PC-3 (cell line): ENCODE data around the gene R3HDM2. TPM values are rescaled to one million over a fixed set of nuclear protein-coding genes. Genes with fewer than 3 reads are reported as not detected.

Experiments
- ATAC-seq: fragments of 200-7000 bp; cut with Tn5 transposase; 2 replicates; pipeline ENCODE4 v1.9.1; 2020; ENCODE audit warnings: mild to moderate bottlenecking, moderate library complexity
- BruUV-seq: library from RNA; stranded (reverse); fragments of 400-500 nt; replicated peaks from 2 replicates; lab custom pipeline; 2021; lab: Mats Ljungman, UMichigan
- CTCF ChIA-PET: fragments of 300-600 bp; sonication (Branson Sonifier 250); formaldehyde crosslinking; loops from one replicate; lab custom pipeline; 2022; ENCODE audit warnings: antibody characterized with exemption; lab: Charles Lee
- POLR2A ChIA-PET: fragments of 300-600 bp; sonication (Branson Sonifier 250); formaldehyde crosslinking; loops from one replicate; lab custom pipeline; 2022; ENCODE audit warnings: antibody characterized with exemption; ENCODE audit not compliant: unreplicated experiment; lab: Charles Lee
- DNase-seq: peaks from one replicate; pipeline ENCODE4 v3.0.0-alpha.2; 2015
- H2AFZ ChIP-seq: fragments of 300-600 bp; sonication (generic); 2 replicates; pipeline ENCODE4 v1.6.0; 2016; ENCODE audit warnings: antibody characterized with exemption, low read length
- H3F3A ChIP-seq: fragments of 300-600 bp; sonication (generic); one replicate; pipeline ENCODE4 v1.6.0; 2017; ENCODE audit warnings: antibody characterized with exemption, low read length, control low read depth, mild to moderate bottlenecking; ENCODE audit not compliant: unreplicated experiment
- H3K27ac ChIP-seq: fragments of 300-600 bp; sonication (generic); 2 replicates; pipeline ENCODE4 v1.5.1; 2016; ENCODE audit warnings: mild to moderate bottlenecking, low read length
- H3K27me3 ChIP-seq: fragments of 300-600 bp; sonication (generic); 2 replicates; pipeline ENCODE4 v1.6.1; 2016; ENCODE audit warnings: low read length, mixed read lengths
- H3K36me3 ChIP-seq: fragments of 300-600 bp; sonication (generic); 2 replicates; pipeline ENCODE4 v1.6.1; 2016; ENCODE audit warnings: low read depth, mixed run types, low read length, mixed read lengths
- H3K4me1 ChIP-seq: fragments of 300-600 bp; sonication (generic); 2 replicates; pipeline ENCODE4 v1.5.1; 2016; ENCODE audit warnings: low read length; ENCODE audit not compliant: insufficient read depth
- H3K4me2 ChIP-seq: fragments of 300-600 bp; sonication (generic); 2 replicates; pipeline ENCODE4 v1.6.0; 2016; ENCODE audit warnings: low read length
- H3K4me3 ChIP-seq: fragments of 300-600 bp; sonication (generic); 2 replicates; pipeline ENCODE4 v1.5.1; 2016; ENCODE audit warnings: mild to moderate bottlenecking, low read length, mixed read lengths
- H3K79me2 ChIP-seq: fragments of 300-600 bp; sonication (generic); 2 replicates; pipeline ENCODE4 v1.6.1; 2017; ENCODE audit warnings: low read length, mixed read lengths
- H3K9ac ChIP-seq: fragments of 300-600 bp; sonication (generic); 2 replicates; pipeline ENCODE4 v1.6.0; 2016; ENCODE audit warnings: mild to moderate bottlenecking, low read length
- H3K9me2 ChIP-seq: fragments of 300-600 bp; sonication (generic); replicated peaks from 2 replicates; pipeline ENCODE4 v1.6.1; 2016; ENCODE audit warnings: mixed run types, low read length, mixed read lengths
- H3K9me3 ChIP-seq: fragments of 300-600 bp; sonication (generic); 2 replicates; pipeline ENCODE4 v1.6.1; 2016; ENCODE audit warnings: low read length, mixed read lengths
- H4K20me1 ChIP-seq: fragments of 300-600 bp; sonication (generic); 2 replicates; pipeline ENCODE4 v1.6.1; 2016; ENCODE audit warnings: low read length, mixed read lengths
- EZH2 ChIP-seq: fragments of 300-600 bp; sonication (generic); IDR thresholded peaks from one replicate; pipeline ENCODE4 v1.6.1; 2017; ENCODE audit warnings: antibody characterized with exemption, mild to moderate bottlenecking, low read length; ENCODE audit not compliant: unreplicated experiment
- EZH2phosphoT487 ChIP-seq: fragments of 300-600 bp; sonication (generic); IDR thresholded peaks from 2 replicates; pipeline ENCODE4 v1.6.1; 2018; ENCODE audit warnings: mild to moderate bottlenecking, antibody characterized with exemption, low read length, borderline replicate concordance
- intact Hi-C: fragments of 100-400 bp; cut with micrococcal nuclease; formaldehyde crosslinking; loops from 2 replicates; pipeline ENCODE4 v1.9.0; 2023
- total RNA-seq: library from RNA; depleted of rRNA; stranded (reverse); fragments of >200 nt; gene quantifications from 2 replicates; pipeline ENCODE4 v1.2.3, GENCODE V29; 2014
- TF ChIP-seq, protein P1 (sequence below): fragments of 300-600 bp; sonication (generic); conservative IDR thresholded peaks from 2 replicates; pipeline ENCODE4 v1.5.1; 2017; ENCODE audit warnings: antibody characterized with exemption, low read depth, mild to moderate bottlenecking, low read length

R3HDM2 gene
- total RNA-seq, 1 experiment from 2014 or later: 14.0 TPM

DNA sequence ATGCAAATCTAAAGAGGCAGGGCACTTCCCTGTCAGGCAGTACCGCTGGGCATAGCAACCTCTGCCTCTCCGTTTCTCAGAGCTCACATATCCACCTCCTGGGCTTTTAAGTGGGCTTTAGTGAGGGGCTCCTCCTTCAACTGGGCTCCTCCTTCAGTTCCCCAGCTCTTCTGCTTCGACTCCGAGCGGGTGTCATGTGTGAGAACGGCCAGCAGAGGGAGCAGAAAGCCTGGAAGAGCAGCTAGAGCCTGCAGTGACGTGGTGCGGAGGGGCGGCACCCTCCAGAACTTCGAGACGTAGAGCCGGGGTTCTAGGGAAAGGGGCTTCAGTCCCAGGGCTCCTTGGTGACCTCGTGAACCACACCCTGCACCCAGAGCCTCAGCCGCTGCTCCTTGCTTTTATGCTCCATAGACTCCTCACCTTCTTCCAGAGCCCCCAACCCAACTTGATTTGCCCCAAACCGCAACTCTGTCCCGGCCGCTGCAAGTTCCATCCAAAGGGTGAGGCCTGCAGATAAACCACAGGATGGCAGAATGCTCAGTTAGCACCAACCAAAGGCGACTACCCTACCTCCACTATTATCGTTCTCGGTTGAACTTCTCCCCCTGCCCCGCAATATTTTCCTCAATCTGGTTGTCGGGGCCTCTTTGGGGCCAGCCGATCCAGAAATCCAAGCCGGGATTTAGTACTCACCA is 28.4 kb upstream of the R3HDM2 start:
- Histone ChIP-seq H3K27me3 (peaks cover 10% of the 10 kb centered on the region; the same call in 1 of the 2 replicates), H3K27ac (no peak overlapping the region), H3K9ac (peak overlapping the region; percentile 45; the same call in 1 of the 2 replicates), H4K20me1 (no peaks in the 10 kb centered on the region), H3K4me2 (peak overlapping the region; percentile 97), H3K9me3 (no peaks in the 10 kb centered on the region), H3K79me2 (no peaks in the 10 kb centered on the region), H2AFZ (peak overlapping the region; percentile 99), H3K4me1 (peaks cover 11% of the 10 kb centered on the region; the same call in 1 of the 2 replicates), H3K9me2 (no peaks in the 10 kb centered on the region), H3F3A (no peaks in the 10 kb centered on the region), H3K4me3 (peak overlapping the region; percentile 78), H3K36me3 (no peaks in the 10 kb centered on the region)
- intact Hi-C loops: no loop called here
- POLR2A ChIA-PET: no interaction called here
- DNase-seq (peak; percentile 96), ATAC-seq (peak; percentile 61)
- no TSS peak for BruUV-seq
- TF ChIP-seq EZH2phosphoT487 (no peak), EZH2 (no peak)
- TF ChIP-seq, protein P1, sequence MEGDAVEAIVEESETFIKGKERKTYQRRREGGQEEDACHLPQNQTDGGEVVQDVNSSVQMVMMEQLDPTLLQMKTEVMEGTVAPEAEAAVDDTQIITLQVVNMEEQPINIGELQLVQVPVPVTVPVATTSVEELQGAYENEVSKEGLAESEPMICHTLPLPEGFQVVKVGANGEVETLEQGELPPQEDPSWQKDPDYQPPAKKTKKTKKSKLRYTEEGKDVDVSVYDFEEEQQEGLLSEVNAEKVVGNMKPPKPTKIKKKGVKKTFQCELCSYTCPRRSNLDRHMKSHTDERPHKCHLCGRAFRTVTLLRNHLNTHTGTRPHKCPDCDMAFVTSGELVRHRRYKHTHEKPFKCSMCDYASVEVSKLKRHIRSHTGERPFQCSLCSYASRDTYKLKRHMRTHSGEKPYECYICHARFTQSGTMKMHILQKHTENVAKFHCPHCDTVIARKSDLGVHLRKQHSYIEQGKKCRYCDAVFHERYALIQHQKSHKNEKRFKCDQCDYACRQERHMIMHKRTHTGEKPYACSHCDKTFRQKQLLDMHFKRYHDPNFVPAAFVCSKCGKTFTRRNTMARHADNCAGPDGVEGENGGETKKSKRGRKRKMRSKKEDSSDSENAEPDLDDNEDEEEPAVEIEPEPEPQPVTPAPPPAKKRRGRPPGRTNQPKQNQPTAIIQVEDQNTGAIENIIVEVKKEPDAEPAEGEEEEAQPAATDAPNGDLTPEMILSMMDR: peak; percentile 88
- CTCF ChIA-PET: interaction anchor here (0.6 to 1.2 kb wide), 9 partner anchors 10 to 217 kb away, joined by 3 to 9 read pairs (median 4); no protein-coding TSS in a partner anchor

DNA sequence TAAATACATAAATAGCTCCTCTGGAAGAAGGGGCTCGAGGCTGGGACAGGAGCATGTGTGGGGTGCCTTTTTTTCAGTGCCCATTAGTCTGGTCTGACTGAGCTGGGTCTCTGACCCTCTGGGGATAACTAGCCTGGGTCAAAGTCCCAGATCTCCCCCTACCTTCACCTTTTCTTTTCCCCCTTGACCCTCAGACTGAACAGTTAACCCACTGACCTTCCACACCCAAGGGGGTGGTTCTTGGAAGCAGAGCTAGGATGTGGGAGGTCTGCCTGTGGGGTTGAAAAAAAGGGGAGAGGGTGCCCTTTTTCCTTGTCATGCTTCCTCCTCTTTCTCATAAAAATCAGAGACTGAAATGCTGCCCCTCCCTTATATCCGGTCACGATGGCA is 27.8 kb upstream of the R3HDM2 start:
- intact Hi-C loops: no loop called here
- BruUV-seq: TSS peak; percentile 71
- peaks cover 11% of the 10 kb centered on the region; the same call in 1 of the 2 replicates for H3K4me1 ChIP-seq
- no peak for DNase-seq
- no peaks in the 10 kb centered on the region for H3K9me2 ChIP-seq
- no peaks in the 10 kb centered on the region for H3F3A ChIP-seq
- CTCF ChIA-PET: interaction anchor here (0.7 to 1.2 kb wide), 8 partner anchors 10 to 216 kb away, joined by 3 to 9 read pairs (median 4); no protein-coding TSS in a partner anchor
- peak overlapping the region; percentile 45; the same call in 1 of the 2 replicates for H3K9ac ChIP-seq
- H3K27ac ChIP-seq: no peak overlapping the region
- no peak for TF ChIP-seq EZH2phosphoT487
- H3K4me2 ChIP-seq: peak overlapping the region; percentile 97
- no peak for ATAC-seq
- H3K9me3 ChIP-seq: no peaks in the 10 kb centered on the region
- no peaks in the 10 kb centered on the region for H3K36me3 ChIP-seq
- peaks cover 10% of the 10 kb centered on the region; the same call in 1 of the 2 replicates for H3K27me3 ChIP-seq
- H4K20me1 ChIP-seq: no peaks in the 10 kb centered on the region
- H2AFZ ChIP-seq: peak overlapping the region; percentile 99
- H3K4me3 ChIP-seq: peak overlapping the region; percentile 78
- POLR2A ChIA-PET: no interaction called here
- H3K79me2 ChIP-seq: no peaks in the 10 kb centered on the region

DNA sequence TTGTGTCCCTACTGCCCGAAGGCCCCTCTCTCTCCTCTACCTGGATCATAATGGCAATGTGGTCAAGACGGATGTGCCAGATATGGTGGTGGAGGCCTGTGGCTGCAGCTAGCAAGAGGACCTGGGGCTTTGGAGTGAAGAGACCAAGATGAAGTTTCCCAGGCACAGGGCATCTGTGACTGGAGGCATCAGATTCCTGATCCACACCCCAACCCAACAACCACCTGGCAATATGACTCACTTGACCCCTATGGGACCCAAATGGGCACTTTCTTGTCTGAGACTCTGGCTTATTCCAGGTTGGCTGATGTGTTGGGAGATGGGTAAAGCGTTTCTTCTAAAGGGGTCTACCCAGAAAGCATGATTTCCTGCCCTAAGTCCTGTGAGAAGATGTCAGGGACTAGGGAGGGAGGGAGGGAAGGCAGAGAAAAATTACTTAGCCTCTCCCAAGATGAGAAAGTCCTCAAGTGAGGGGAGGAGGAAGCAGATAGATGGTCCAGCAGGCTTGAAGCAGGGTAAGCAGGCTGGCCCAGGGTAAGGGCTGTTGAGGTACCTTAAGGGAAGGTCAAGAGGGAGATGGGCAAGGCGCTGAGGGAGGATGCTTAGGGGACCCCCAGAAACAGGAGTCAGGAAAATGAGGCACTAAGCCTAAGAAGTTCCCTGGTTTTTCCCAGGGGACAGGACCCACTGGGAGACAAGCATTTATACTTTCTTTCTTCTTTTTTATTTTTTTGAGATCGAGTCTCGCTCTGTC is 26.1 kb upstream of the R3HDM2 start:
- Histone ChIP-seq H3K36me3 (no peaks in the 10 kb centered on the region), H4K20me1 (no peaks in the 10 kb centered on the region), H3K4me3 (no peak overlapping the region), H3K79me2 (no peaks in the 10 kb centered on the region), H3K27ac (no peak overlapping the region), H3K4me2 (no peak overlapping the region), H3F3A (no peaks in the 10 kb centered on the region), H2AFZ (no peak overlapping the region), H3K9me3 (no peaks in the 10 kb centered on the region), H3K9ac (no peak overlapping the region), H3K27me3 (peaks cover 10% of the 10 kb centered on the region; the same call in 1 of the 2 replicates), H3K9me2 (no peaks in the 10 kb centered on the region), H3K4me1 (peaks cover 20% of the 10 kb centered on the region)
- TF ChIP-seq EZH2 (no peak), EZH2phosphoT487 (no peak)
- TF ChIP-seq, protein P1: no peak
- intact Hi-C loops: no loop called here
- CTCF ChIA-PET: no interaction called here
- no TSS peak for BruUV-seq
- POLR2A ChIA-PET: no interaction called here
- no peak for ATAC-seq
- DNase-seq: no peak
